Ecto neural progenitor cell (in vitro differentiated cells): Measurements from ENCODE around the gene PHLDA1.

Source experiments
- DNase-seq: peaks from one replicate; pipeline ENCODE4 v3.0.0-alpha.2; 2018; ENCODE audit warnings: low spot score

The PHLDA1 gene

GRCh38 chr12:76031414-76032042 is at the start of gene PHLDA1:
Gene PHLDA1 (minus strand): TSS chr12:76031776.
- DNase-seq = peak; percentile 96

GRCh38 chr12:76080729-76081415 is 49.3 kb upstream of the PHLDA1 start:
- DNase-seq = no peak

- no peak for DNase-seq
These were observed 48.6 kb upstream of the PHLDA1 start for GRCh38 chr12:76080017-76080728.

GRCh38 chr12:76078748-76079147 is 47.2 kb upstream of the PHLDA1 start:
- DNase-seq = no peak

GRCh38 chr12:76075448-76075847 is 43.9 kb upstream of the PHLDA1 start:
- no peak for DNase-seq

- no peak for DNase-seq
These were observed 43.2 kb upstream of the PHLDA1 start for GRCh38 chr12:76074701-76075336.

- DNase-seq = no peak
These were observed 42.0 kb upstream of the PHLDA1 start for GRCh38 chr12:76073561-76073960.

GRCh38 chr12:76072568-76072967 is 41.0 kb upstream of the PHLDA1 start:
- no peak for DNase-seq

GRCh38 chr12:76069339-76069738 is 37.8 kb upstream of the PHLDA1 start:
- no peak for DNase-seq

- no peak for DNase-seq
These were observed 34.3 kb upstream of the PHLDA1 start for GRCh38 chr12:76065917-76066316.

- DNase-seq = no peak
These were observed 33.3 kb upstream of the PHLDA1 start for GRCh38 chr12:76064904-76065303.

GRCh38 chr12:76060111-76060510 is 28.5 kb upstream of the PHLDA1 start:
- DNase-seq = no peak

- DNase-seq = no peak
These were observed 25.8 kb upstream of the PHLDA1 start for GRCh38 chr12:76057326-76057725.

- DNase-seq = no peak
These were observed 23.8 kb upstream of the PHLDA1 start for GRCh38 chr12:76055393-76055792.

- DNase-seq = no peak
These were observed 18.1 kb upstream of the PHLDA1 start for GRCh38 chr12:76049575-76050251.

- DNase-seq = no peak
These were observed 16.2 kb upstream of the PHLDA1 start for GRCh38 chr12:76047742-76048141.

GRCh38 chr12:76047060-76047459 is 15.5 kb upstream of the PHLDA1 start:
- no peak for DNase-seq

- DNase-seq = no peak
These were observed 11.8 kb upstream of the PHLDA1 start for GRCh38 chr12:76043377-76043776.

- no peak for DNase-seq
These were observed 10.6 kb upstream of the PHLDA1 start for GRCh38 chr12:76042147-76042546.

GRCh38 chr12:76041406-76041805 is 9.8 kb upstream of the PHLDA1 start:
- no peak for DNase-seq

GRCh38 chr12:76040461-76040860 is 8.9 kb upstream of the PHLDA1 start:
- DNase-seq = no peak

- DNase-seq = no peak
These were observed 6.6 kb upstream of the PHLDA1 start for GRCh38 chr12:76038176-76038575.
